HG03135 (cell line): ENCODE data around the gene DAZAP1.
A peak's percentile ranks its signal among the peaks of the same experiment; 100 is the strongest.

Experiments used
- ATAC-seq: cut with Tn5 transposase; IDR thresholded peaks from one replicate; pipeline ENCODE4 v1.9.1; 2021; ENCODE audit warnings: mild to moderate bottlenecking, moderate library complexity; ENCODE audit not compliant: unreplicated experiment

Gene DAZAP1

GRCh38 chr19:1407528-1408299 lies at the start of gene DAZAP1:
DAZAP1 (plus strand) TSS chr19:1407586; CDS start chr19:1407774, 188 bp downstream.
- peak; percentile 25 for ATAC-seq

DNA sequence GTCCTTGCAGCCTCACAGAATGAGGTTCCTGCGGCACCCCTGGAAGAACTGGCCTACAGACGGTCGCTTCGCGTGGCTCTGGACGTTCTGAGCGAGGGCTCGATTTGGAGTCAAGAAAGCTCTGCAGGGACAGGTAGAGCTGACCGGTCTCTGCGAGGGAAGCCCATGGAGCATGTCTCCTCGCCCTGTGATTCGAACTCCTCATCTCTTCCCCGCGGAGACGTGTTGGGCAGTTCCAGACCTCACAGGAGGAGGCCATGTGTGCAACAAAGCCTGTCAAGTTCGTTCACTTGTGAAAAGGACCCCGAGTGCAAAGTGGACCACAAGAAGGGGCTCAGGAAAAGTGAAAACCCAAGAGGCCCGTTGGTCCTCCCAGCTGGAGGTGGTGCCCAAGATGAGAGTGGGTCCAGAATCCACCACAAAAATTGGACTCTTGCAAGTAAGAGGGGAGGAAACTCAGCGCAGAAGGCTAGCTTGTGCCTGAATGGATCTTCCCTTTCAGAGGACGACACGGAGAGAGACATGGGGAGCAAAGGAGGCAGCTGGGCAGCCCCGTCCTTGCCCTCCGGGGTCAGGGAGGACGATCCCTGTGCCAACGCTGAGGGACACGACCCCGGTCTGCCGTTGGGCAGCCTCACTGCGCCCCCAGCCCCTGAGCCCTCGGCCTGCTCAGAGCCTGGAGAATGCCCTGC lies 47.1 kb upstream of the DAZAP1 start:
- no peak for ATAC-seq

- ATAC-seq, result no peak
Observed at GRCh38 chr19:1360818-1361461, 46.4 kb upstream of the DAZAP1 start.

GRCh38 chr19:1361601-1362386 lies 45.6 kb upstream of the DAZAP1 start:
- ATAC-seq, result no peak

GRCh38 chr19:1362387-1363257 lies 44.8 kb upstream of the DAZAP1 start:
- no peak for ATAC-seq

- ATAC-seq, result no peak
Observed at GRCh38 chr19:1363599-1363998, 43.8 kb upstream of the DAZAP1 start.

- no peak for ATAC-seq
Observed at GRCh38 chr19:1364070-1364704, 43.2 kb upstream of the DAZAP1 start.

DNA sequence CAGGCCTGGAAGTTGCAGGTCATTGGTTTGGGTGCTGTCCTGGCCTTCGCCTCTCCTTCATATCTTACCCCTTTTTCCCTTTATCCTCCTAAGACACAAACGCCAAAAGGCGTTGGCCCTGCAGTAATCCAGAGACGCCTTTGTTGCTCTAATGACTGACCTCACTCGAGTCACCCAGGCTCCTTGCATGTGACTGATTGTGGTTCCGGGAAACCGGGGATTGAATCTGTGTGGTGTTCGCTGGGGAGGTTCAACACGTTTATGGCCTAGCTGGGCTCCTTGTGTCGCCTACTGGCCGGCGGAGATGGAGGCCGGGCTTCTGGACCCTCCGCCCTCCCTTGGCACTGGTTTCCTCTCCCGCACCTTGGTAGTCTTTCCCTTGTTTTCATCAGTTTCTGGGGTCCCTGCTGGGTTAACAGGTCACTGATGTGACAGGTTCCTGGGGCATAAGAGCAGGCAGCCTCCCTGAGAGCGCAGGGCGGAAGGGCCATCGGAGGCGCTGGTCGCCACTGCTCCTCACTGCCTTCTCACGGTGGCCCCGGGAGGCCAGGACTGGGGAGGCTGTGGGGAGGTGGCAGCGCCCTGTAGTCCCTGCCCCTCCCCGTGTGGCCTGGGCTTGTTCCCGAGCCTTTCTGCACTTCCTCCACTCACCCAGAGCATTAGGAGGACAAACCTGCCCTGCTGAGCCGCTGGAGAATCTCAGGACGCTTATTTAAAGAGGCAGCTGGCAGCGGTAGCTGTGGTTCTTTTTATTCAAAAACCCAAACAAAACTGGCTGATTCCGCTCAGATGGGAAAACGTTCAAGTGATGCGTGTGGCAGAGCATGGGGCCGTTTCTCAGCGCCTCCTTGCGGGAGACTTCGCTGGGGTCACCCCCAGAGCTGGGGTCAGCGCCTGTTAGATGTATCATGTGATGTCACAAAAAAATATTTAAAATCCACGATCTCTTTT lies 41.8 kb upstream of the DAZAP1 start:
- ATAC-seq, result no peak

DNA sequence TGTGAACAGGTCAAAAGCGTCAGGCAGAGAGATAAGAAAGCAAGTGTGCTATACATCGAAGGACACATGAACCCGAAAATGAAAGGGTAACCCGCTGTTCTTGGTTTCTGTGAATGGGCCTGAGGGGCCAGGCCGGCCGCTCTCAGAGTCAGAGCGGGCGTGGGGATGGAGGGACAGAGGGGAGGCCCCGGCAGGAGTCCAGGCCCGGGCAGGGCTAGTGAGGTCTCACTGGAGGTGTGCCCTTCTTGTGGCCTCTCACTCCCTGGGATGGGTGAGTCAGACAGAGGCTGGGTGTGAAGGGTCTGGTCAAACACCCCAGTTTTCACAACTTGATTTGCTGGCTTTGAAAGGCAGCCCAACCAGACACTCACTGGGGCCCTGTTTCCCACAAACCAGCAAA lies 41.1 kb upstream of the DAZAP1 start:
- ATAC-seq, result no peak

GRCh38 chr19:1366899-1367870 lies 40.2 kb upstream of the DAZAP1 start:
- ATAC-seq, result no peak

GRCh38 chr19:1369214-1369805 lies 38.1 kb upstream of the DAZAP1 start:
- no peak for ATAC-seq

DNA sequence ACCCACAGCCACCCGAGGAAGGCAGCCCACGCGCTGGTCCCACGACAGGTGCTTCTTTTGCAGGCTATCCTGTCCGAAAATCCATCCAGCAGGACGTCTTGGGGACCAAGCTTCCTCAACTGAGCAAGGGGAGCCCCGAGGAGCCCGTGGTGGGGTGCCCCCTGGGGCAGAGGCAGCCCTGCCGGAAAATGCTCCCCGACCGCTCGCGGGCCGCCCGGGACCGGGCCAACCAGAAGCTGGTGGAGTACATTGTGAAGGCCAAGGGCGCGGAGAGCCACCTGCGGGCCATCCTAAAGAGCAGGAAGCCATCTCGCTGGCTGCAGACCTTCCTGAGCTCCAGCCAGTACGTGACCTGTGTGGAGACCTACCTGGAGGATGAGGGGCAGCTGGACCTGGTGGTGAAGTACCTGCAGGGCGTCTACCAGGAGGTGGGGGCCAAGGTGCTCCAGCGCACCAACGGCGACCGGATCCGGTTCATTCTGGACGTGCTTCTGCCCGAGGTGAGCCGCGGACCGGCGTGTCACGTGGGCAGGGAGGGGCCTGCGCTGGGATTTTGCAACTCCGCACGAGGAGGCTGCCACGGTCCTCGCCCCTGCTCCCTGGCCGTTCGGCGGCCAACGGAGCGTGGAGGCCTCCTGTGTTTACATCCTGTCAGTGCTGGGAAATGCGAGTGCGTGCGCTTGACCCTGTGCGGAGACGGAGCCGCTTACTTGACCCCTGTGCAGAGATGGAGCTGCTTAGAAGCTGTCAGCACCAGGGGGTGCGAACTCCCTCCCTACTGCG lies 36.6 kb upstream of the DAZAP1 start:
- ATAC-seq, result no peak

- no peak for ATAC-seq
Observed at GRCh38 chr19:1373042-1373533, 34.3 kb upstream of the DAZAP1 start.

- no peak for ATAC-seq
Observed at GRCh38 chr19:1373534-1374249, 33.7 kb upstream of the DAZAP1 start.

DNA sequence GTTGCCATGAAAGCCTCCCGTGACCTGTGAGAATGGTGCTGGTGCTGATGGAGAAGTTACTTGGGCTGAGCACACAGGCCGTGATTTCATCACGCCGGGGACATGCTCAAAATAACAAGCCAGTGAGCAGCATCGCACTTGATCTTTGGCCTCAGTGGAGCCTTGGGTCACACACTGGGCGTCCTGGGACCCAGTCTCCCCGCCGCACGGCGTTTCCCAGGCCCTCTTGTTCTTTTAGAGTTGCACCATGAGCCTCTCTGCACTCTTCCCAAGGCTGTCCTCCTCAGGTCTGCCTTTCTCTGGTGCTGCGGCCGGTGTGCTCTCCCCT lies 33.2 kb upstream of the DAZAP1 start:
- ATAC-seq, result no peak

GRCh38 chr19:1376415-1376805 lies 31.0 kb upstream of the DAZAP1 start:
- ATAC-seq, result no peak
